ENCODE results near the gene ILF3. TPM values are rescaled to one million over a fixed set of nuclear protein-coding genes. Genes with fewer than 3 reads are reported as not detected.
A peak's percentile ranks its signal among the peaks of the same experiment; 100 is the strongest.

The ILF3 gene
- polyA plus RNA-seq, 3 donors = 34.4 to 189 (median 48.1) TPM

- H3K27ac Mint-ChIP-seq = peak overlapping the region in 3 of 7 donors; percentile 25 to 43 (median 40)
Observed at GRCh38 chr19:10735741-10736140, 81.6 kb downstream of the ILF3 start.

GRCh38 chr19:10736189-10736588 is 82.0 kb downstream of the ILF3 start:
- no peak overlapping the region for H2AFZ ChIP-seq (ENCODE audit: insufficient read depth, low read depth, low read length, poor library complexity, severe bottlenecking)
- no peak for TF ChIP-seq CTCF (IDR thresholded peaks at IDR 0.05)
- no peak overlapping the region for H3K4me3 ChIP-seq (replicated peaks in 1 of 3; ENCODE audit: low read depth in 2 of 3, low read length in 3 of 3)
- H3K4me1 ChIP-seq (ENCODE audit: control insufficient read depth in 1 of 2, insufficient read depth in 2 of 2, low read length in 2 of 2) = peaks cover 49 to 55% of the 10 kb centered on the region in 2 donors
- Mint-ChIP-seq H3K4me3 (no peak overlapping the region), H3K36me3 (peaks cover 12 to 32% of the 10 kb centered on the region in 2 donors), H3K4me1 (peaks cover 61% of the 10 kb centered on the region), H3K27ac (peak overlapping the region in 4 of 7 donors; percentile 25 to 80 (median 45)), H3K9me3 (no peaks in the 10 kb centered on the region), H3K27me3 (ENCODE audit: low read depth in 3 of 3) (peaks cover 0 to 1% (median 0%) of the 10 kb centered on the region in 3 donors)
- no peak overlapping the region for H3K4me2 ChIP-seq (replicated peaks; ENCODE audit: extremely low read depth, low read length, poor library complexity, severe bottlenecking)
- H3K27ac ChIP-seq (ENCODE audit: low read depth in 1 of 2, low read length in 2 of 2) = peak overlapping the region; percentile 12 to 68
- peaks cover 98% of the 10 kb centered on the region for H3K79me2 ChIP-seq (ENCODE audit: insufficient read depth, low read length)
- DNase-seq = no peak
- intact Hi-C loops (cut with micrococcal nuclease) = no loop called here
- peaks cover 0 to 3% of the 10 kb centered on the region in 2 donors for H3K36me3 ChIP-seq (replicated peaks in 1 of 2; ENCODE audit: control insufficient read depth in 1 of 2, insufficient read depth in 2 of 2, low read length in 2 of 2)
- H4K20me1 ChIP-seq (ENCODE audit: insufficient read depth, low read length) = peaks cover 96% of the 10 kb centered on the region
- H3K27me3 ChIP-seq (ENCODE audit: control insufficient read depth in 2 of 2, insufficient read depth in 2 of 2, low read length in 2 of 2) = no peaks in the 10 kb centered on the region
- H3K9ac ChIP-seq (ENCODE audit: insufficient read depth, low read length, poor library complexity, severe bottlenecking) = no peak overlapping the region
- 100% methylated on average over 3 of the region's 6 CpGs for WGBS (ENCODE audit: insufficient coverage)
- no peaks in the 10 kb centered on the region for H3K9me3 ChIP-seq (replicated peaks in 1 of 2; ENCODE audit: control insufficient read depth in 1 of 2, insufficient read depth in 1 of 2, low read length in 2 of 2)

More at GRCh38 chr19:10735741-10736140, 81.6 kb downstream of the ILF3 start:
- DNase-seq = no peak
- Histone ChIP-seq H3K4me1 (ENCODE audit: control insufficient read depth in 1 of 2, insufficient read depth in 2 of 2, low read length in 2 of 2) (peaks cover 52 to 55% of the 10 kb centered on the region in 2 donors), H3K27ac (ENCODE audit: low read depth in 1 of 2, low read length in 2 of 2) (peak overlapping the region; percentile 12 to 20), H3K9ac (ENCODE audit: insufficient read depth, low read length, poor library complexity, severe bottlenecking) (no peak overlapping the region), H3K4me3 (replicated peaks in 1 of 3; ENCODE audit: low read depth in 2 of 3, low read length in 3 of 3) (no peak overlapping the region), H2AFZ (ENCODE audit: insufficient read depth, low read depth, low read length, poor library complexity, severe bottlenecking) (no peak overlapping the region), H4K20me1 (ENCODE audit: insufficient read depth, low read length) (peaks cover 96% of the 10 kb centered on the region), H3K9me3 (replicated peaks in 1 of 2; ENCODE audit: control insufficient read depth in 1 of 2, insufficient read depth in 1 of 2, low read length in 2 of 2) (no peaks in the 10 kb centered on the region), H3K4me2 (replicated peaks; ENCODE audit: extremely low read depth, low read length, poor library complexity, severe bottlenecking) (no peak overlapping the region), H3K36me3 (replicated peaks in 1 of 2; ENCODE audit: control insufficient read depth in 1 of 2, insufficient read depth in 2 of 2, low read length in 2 of 2) (peaks cover 0 to 3% of the 10 kb centered on the region in 2 donors), H3K27me3 (ENCODE audit: control insufficient read depth in 2 of 2, insufficient read depth in 2 of 2, low read length in 2 of 2) (no peaks in the 10 kb centered on the region), H3K79me2 (ENCODE audit: insufficient read depth, low read length) (peaks cover 98% of the 10 kb centered on the region)
- intact Hi-C loops (cut with micrococcal nuclease) = no loop called here
- no peak for TF ChIP-seq CTCF (IDR thresholded peaks at IDR 0.05)
- Mint-ChIP-seq H3K4me3 (no peak overlapping the region), H3K4me1 (peaks cover 61% of the 10 kb centered on the region), H3K9me3 (no peaks in the 10 kb centered on the region), H3K36me3 (peaks cover 12 to 32% of the 10 kb centered on the region in 2 donors), H3K27me3 (ENCODE audit: low read depth in 3 of 3) (peaks cover 0 to 1% (median 0%) of the 10 kb centered on the region in 3 donors)
- WGBS (ENCODE audit: insufficient coverage) = no CpG with 5 or more reads among the region's 5 CpGs
